HG03196 (cell line): Measurements from ENCODE around the gene ADAMTSL3.

ENCODE experiments used
- ATAC-seq: cut with Tn5 transposase; IDR thresholded peaks from one replicate; pipeline ENCODE4 v1.9.1; 2021; ENCODE audit not compliant: unreplicated experiment

ADAMTSL3 gene

DNA sequence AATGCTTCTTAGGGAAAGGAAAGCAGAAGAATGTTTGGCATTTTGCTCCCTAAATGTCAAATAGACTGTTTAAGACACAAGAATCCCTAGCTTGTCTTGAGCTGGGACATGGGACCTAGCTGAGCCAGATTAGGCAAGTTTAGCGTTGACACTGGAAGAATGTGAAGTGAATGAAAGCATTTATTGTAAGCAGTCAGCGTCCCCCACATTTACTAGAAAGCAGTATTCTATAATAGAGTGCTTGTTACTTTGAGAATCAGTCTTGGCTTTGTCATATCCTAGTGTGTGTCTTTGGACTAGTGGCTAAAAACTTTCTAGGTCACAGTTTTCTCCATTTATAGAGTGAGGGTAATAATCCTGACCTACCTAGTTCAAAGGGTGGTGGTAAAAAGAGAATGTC, 161.6 kb downstream of the ADAMTSL3 start:
- ATAC-seq, result no peak

- ATAC-seq, result no peak
Observed at GRCh38 chr15:83816124-83816883, 162.4 kb downstream of the ADAMTSL3 start.

DNA sequence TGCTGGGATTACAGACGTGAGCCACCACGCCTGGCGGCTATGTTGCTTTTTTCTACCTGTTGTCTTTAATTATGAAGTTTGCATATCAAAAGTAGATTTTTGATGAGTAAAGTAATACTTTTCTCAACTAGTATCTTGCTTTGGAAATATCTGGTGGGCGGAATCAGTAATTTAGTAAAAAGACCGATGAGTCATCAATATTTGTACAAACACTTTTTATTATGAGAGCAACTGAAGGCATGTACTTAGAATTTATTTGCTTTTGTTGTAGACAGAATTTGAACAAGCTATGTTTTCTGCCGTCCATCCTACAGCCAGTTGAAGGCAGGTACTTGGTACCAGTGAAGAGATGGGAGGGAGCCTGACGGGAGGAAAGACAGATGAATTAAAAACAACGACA, 164.7 kb downstream of the ADAMTSL3 start:
- no peak for ATAC-seq

DNA sequence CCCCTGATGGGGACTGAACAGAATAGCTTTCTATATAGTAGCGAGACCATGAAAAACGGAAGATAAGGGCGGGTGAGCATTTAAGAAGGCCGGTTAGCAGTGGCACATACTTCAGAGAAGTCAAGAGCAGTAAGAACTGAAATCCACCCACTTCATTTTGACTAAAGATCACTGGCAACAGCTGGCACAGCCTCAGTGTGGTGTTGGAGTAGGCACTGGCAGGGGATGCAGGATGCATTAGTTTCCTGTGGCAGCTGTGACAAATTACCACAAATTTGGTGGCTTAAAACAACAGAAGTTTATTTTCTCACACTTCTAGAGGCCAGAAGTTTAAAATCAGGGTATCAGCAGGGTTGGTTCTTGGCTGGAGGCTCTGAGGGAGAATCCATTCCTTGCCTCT, 176.5 kb downstream of the ADAMTSL3 start:
- ATAC-seq, result no peak

- ATAC-seq, result no peak
Observed at GRCh38 chr15:83833569-83833968, 179.6 kb downstream of the ADAMTSL3 start.

- ATAC-seq, result no peak
Observed at GRCh38 chr15:83835479-83835878, 181.6 kb downstream of the ADAMTSL3 start.

DNA sequence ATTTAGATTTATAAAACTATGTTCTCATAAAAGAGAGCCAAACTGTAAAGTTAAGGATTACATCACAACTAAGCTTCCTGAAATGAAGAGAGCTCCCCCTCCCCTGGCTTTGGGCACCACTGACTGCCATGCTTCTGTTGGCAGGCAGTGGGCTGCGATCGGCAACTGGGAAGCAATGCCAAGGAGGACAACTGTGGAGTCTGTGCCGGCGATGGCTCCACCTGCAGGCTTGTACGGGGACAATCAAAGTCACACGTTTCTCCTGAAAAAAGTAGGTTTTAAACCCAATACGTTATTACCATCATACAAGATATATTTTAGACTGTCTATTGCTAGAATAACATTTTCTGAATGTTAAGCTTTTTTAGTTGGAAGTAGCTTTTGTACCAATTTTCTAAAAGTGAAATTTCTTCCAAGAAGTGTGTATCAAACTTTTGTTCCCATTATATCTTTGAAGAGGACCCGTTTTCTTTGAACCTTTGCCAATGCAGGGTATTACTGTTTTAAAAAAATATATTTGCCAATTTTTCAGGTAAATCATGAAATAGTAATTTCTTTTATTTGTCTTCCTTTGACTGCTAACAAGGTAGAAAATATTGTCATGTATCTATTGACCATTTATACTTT, 184.1 kb downstream of the ADAMTSL3 start:
- no peak for ATAC-seq

- ATAC-seq, result no peak
Observed at GRCh38 chr15:83838763-83839162, 184.8 kb downstream of the ADAMTSL3 start.

DNA sequence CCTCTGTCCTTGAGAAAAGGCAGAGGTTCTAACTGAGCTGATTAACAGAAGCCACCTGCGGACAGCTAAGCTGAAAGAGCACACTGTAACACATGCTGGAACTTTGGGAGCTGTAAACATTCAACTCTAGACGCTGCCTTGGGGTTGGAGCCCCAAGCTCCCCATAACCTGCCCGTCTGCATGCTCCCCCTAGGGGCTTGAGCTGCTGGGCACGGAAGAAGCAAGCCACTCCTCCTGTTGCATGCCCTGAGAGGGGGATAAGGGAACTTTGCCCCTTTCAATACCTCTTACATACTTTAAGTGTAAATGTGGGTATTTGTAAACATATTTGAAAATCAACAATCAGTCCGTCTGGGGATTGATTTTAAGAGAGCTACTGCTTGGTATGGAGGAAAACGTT, 188.4 kb downstream of the ADAMTSL3 start:
- no peak for ATAC-seq

DNA sequence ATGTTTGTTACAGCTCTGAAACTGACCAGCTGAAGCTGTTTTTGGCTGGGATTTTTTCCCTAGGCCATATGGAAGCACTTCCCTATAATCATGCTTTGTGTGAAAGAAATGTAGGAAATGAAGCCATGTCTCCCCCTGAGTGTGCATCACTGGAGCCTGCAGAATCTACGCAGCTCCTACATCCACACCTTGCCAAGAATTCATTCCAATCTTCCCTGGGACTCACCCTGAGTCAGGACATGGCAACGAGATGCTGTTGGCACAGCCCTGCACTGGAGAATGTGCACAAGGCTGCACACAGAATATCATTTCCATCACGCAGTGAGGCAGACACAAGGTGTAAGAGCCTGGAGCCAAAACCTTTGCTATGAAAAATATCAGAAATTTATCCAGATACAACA, 189.5 kb downstream of the ADAMTSL3 start:
- no peak for ATAC-seq

DNA sequence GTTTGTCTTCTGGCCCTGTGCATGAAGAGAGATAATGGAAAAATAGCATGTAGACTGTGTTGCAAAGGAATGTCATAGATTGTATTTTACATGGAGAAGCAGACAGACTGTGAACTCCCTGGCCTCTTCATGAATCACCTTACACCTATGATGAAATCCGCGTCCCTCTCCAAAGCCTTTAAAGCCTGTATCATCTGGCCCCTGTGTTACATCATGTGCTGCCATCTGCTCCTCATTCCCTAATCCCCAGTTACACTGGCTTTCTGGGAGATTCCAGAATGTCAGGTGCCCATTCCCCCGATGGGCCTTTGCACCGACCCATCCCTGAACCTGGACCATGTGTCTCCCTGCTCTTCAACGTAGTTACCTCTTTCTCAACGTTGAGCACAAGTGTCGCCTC, 190.8 kb downstream of the ADAMTSL3 start:
- ATAC-seq, result no peak

- ATAC-seq, result no peak
Observed at GRCh38 chr15:83845230-83845629, 191.3 kb downstream of the ADAMTSL3 start.

DNA sequence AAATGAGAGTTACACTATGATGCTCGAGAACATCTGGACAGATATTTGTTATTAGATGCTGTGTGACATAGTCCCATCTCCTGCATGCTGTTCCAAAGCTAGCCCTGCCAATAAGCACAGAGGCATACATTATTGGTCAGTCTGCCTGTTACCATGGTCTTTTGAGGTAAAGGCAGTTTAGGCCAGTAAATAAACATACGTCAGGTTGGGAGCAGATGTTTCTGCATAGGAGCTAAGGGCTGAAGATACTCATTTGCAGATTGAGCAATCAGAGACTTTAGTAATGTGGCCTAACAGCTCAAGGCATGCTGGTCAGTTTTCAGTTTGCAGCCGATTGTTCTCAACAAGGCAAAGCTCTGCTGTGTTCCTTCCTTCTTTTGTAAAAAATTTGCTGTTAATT, 192.9 kb downstream of the ADAMTSL3 start:
- ATAC-seq, result no peak

GRCh38 chr15:83848315-83849050, 194.6 kb downstream of the ADAMTSL3 start:
- ATAC-seq, result no peak

DNA sequence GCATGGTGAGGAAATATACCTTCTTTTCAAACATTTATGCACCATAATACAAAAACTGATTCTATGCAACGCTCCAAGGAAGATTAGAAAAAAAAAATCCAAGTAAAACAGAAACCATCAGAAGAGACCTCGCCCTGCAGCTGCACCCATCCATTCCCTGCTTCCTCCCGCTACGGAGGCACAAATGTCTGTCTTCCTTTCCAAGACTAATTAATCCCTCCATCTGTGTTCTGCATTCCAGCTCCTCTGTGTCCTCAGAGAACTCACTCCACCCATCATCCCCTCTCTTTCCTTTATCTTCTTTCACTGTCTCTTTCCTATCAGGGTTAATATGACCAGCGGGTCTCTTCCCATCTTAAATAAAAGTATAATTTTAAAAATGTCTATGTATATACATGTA, 196.1 kb downstream of the ADAMTSL3 start:
- no peak for ATAC-seq

GRCh38 chr15:83850501-83851245, 196.8 kb downstream of the ADAMTSL3 start:
- ATAC-seq, result no peak

DNA sequence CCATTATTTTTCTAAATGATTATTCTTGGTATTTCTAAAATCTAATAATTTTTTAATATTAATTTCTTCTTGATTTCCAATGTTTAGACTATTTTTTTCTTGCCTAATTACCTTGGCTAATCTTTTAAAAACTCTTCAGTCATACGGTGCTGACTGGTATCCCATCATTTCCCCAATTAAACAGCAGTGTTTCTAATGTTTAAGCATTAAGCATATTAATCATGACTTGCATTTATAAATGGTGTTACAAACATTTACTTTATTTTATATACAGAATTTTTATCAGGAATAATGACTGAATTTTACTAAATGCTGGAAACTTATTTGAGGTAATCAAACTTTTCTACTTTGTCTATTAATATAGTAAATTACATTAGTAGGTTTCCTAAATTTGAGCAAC, 199.3 kb downstream of the ADAMTSL3 start:
- no peak for ATAC-seq

DNA sequence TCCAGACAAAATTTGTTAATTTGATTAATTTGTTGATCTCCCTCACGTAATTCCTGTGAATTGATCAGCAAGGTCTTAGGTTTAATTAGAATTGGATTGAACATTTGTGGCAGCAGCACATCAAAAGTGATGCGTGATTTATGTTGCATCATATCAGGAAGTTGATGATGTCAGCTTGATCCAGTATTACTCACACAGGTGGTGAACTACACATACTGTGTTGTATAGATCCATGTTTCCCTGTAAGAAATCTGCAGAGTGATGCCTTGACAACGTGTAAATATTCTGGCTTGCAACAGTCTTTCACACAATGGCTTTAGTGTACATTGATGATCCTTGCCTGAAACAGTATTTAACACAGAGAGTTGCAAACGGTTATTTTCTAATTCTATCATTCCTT, 200.4 kb downstream of the ADAMTSL3 start:
- no peak for ATAC-seq

- no peak for ATAC-seq
Observed at GRCh38 chr15:83854950-83855707, 201.2 kb downstream of the ADAMTSL3 start.

GRCh38 chr15:83855956-83856355, 202.0 kb downstream of the ADAMTSL3 start:
- no peak for ATAC-seq
